ENCODE data around the gene HDAC5.

- TF ChIP-seq EZH2 (IDR thresholded peaks at IDR 0.05; ENCODE audit: borderline replicate concordance, low read depth, low read length, poor library complexity, severe bottlenecking) = no peak
- TF ChIP-seq CTCF (conservative IDR thresholded peaks at IDR 0.05; ENCODE audit: low read depth, low read length) = no peak
Observed at GRCh38 chr17:44095647-44096496, 27.6 kb downstream of the HDAC5 start.
